Mucosa of descending colon (tissue), 3 donors: ENCODE measurements around the gene TOB2. TPM values are rescaled to one million over a fixed set of nuclear protein-coding genes. Genes with fewer than 3 reads are reported as not detected.
"Not testable (repeated sequence)": the region's sequence is repeated elsewhere in the genome, so short reads cannot be mapped to it uniquely, and the experiment has no call there.

ENCODE experiments used
- ATAC-seq: fragments of 200-7000 bp; cut with Tn5 transposase; one replicate; pipeline ENCODE4 v1.9.1; 2020; ENCODE audit warnings: mild to moderate bottlenecking, moderate library complexity
- DNase-seq, 3 donors: peaks; one replicate each; pipeline ENCODE4 v3.0.0-alpha.2; 2020
- H3K36me3 ChIP-seq: fragments of 200-600 bp; one replicate; pipeline ENCODE4 v1.8.0; 2021; ENCODE audit warnings: low read depth, mild to moderate bottlenecking
- H3K4me1 ChIP-seq: fragments of 200-600 bp; one replicate; pipeline ENCODE4 v1.8.0; 2021; ENCODE audit warnings: low read depth, mild to moderate bottlenecking
- H3K4me3 ChIP-seq: fragments of 200-600 bp; one replicate; pipeline ENCODE4 v1.8.0; 2021; ENCODE audit warnings: mild to moderate bottlenecking
- H3K9me3 ChIP-seq: fragments of 200-600 bp; one replicate; pipeline ENCODE4 v1.8.0; 2021; ENCODE audit warnings: mild to moderate bottlenecking
- CTCF ChIP-seq: fragments of 200-600 bp; IDR thresholded peaks from one replicate; pipeline ENCODE4 v1.8.0; 2022; ENCODE audit warnings: antibody characterized with exemption, mild to moderate bottlenecking
- intact Hi-C, 2 donors: fragments of 100-400 bp; cut with DNase I in 1 of 2; cut with micrococcal nuclease in 1 of 2; formaldehyde crosslinking; loops; one replicate each; pipeline versions ENCODE4 v1.11.0 to v1.11.1; 2022; cut with DNase I, micrococcal nuclease
- total RNA-seq, 3 donors: library from RNA; stranded (reverse); fragmentation: NEBNext Ultra II Directional in 2 of 3; extraction: Animal tissue kit (Norgen Biotek cat#: 25700) in 2 of 3; gene quantifications; one replicate each; pipeline versions ENCODE4 v1.2.1 to v1.2.4, GENCODE V29; 2021 to 2023
- donor health status: DM: no; HTN: no; CAD: no; lungs with moderate emphysema.
- donor health status: DM: no; HTN: no; CAD: no.
- donor health status: DM: no; HTN: yes; CAD: no.

TOB2 gene
- total RNA-seq, 3 donors from 2014 or later: 47.3 to 71.8 (median 53.9) TPM

GRCh38 chr22:41405588-41405987 lies 41.0 kb downstream of the TOB2 start:
- no peak for DNase-seq
- intact Hi-C loops: loop anchor here in 1 of 2 donors (2.0 kb wide), 1 partner anchor 111 kb away; no protein-coding TSS in a partner anchor
- peaks cover 20% of the 10 kb centered on the region for H3K4me1 ChIP-seq

GRCh38 chr22:41403532-41404318 lies 42.9 kb downstream of the TOB2 start:
- peak; percentile 85 to 87 (median 86) for DNase-seq
- no peaks in the 10 kb centered on the region for H3K36me3 ChIP-seq
- H3K4me3 ChIP-seq: no peak overlapping the region
- H3K4me1 ChIP-seq: peaks cover 20% of the 10 kb centered on the region
- intact Hi-C loops: loop anchor here (2.0 to 5.0 kb wide), 2 partner anchors 113 to 114 kb away; no protein-coding TSS in a partner anchor
- no peaks in the 10 kb centered on the region for H3K9me3 ChIP-seq
- ATAC-seq: peak; percentile 95
- peak; percentile 88 for TF ChIP-seq CTCF

More at GRCh38 chr22:41405588-41405987, 41.0 kb downstream of the TOB2 start:
- TF ChIP-seq CTCF: no peak
- H3K36me3 ChIP-seq: no peaks in the 10 kb centered on the region
- no peaks in the 10 kb centered on the region for H3K9me3 ChIP-seq
- H3K4me3 ChIP-seq: no peak overlapping the region
- ATAC-seq: no peak

GRCh38 chr22:41402851-41403250 lies 43.8 kb downstream of the TOB2 start:
- H3K4me1 ChIP-seq: peaks cover 25% of the 10 kb centered on the region
- not testable (repeated sequence) for H3K4me3 ChIP-seq, DNase-seq, H3K36me3 ChIP-seq, ATAC-seq, H3K9me3 ChIP-seq
- intact Hi-C loops: loop anchor here in 1 of 2 donors (5.0 kb wide), 1 partner anchor 114 kb away; no protein-coding TSS in a partner anchor

GRCh38 chr22:41401781-41402648 lies 44.6 kb downstream of the TOB2 start:
- no peak overlapping the region for H3K4me3 ChIP-seq
- peaks cover 30% of the 10 kb centered on the region for H3K4me1 ChIP-seq
- no peak for TF ChIP-seq CTCF
- H3K36me3 ChIP-seq: no peaks in the 10 kb centered on the region
- DNase-seq: peak; percentile 73 to 90 (median 89)
- no peaks in the 10 kb centered on the region for H3K9me3 ChIP-seq
- intact Hi-C loops: loop anchor here in 1 of 2 donors (5.0 kb wide), 1 partner anchor 115 kb away; no protein-coding TSS in a partner anchor
- ATAC-seq: peak; percentile 69

- Histone ChIP-seq H3K4me1 (peaks cover 28% of the 10 kb centered on the region), H3K9me3 (no peaks in the 10 kb centered on the region), H3K36me3 (no peaks in the 10 kb centered on the region), H3K4me3 (no peak overlapping the region)
- no peak for ATAC-seq
- no peak for DNase-seq
- no peak for TF ChIP-seq CTCF
- intact Hi-C loops: no loop called here
Observed at GRCh38 chr22:41398921-41399320, 47.7 kb downstream of the TOB2 start.
